T-helper 22 cell (primary cell): ENCODE measurements around the gene CD109.

ENCODE experiments used
- DNase-seq: peaks from one replicate; pipeline ENCODE4 v3.0.0-alpha.2; 2020; ENCODE audit warnings: low read depth

The CD109 gene

DNA sequence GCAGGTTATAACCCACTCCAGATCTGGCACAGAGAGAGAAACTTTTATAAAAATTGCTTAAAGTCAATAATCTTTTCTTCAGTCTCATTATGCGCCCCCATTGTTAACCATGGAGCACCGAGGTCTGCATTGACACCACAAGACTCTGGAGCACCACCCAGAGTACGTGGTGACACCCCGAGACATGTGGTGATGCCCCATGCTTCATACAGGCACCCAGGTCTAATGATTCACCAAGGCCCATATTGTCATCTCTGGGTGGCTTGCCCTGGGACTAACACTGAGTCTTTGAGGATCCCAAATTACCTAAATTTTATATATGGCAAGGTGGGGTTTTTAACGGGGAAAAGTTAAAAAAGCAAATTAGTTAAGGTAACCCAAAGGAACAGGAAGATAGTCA lies 31.1 kb downstream of the CD109 start:
- DNase-seq: no peak

DNA sequence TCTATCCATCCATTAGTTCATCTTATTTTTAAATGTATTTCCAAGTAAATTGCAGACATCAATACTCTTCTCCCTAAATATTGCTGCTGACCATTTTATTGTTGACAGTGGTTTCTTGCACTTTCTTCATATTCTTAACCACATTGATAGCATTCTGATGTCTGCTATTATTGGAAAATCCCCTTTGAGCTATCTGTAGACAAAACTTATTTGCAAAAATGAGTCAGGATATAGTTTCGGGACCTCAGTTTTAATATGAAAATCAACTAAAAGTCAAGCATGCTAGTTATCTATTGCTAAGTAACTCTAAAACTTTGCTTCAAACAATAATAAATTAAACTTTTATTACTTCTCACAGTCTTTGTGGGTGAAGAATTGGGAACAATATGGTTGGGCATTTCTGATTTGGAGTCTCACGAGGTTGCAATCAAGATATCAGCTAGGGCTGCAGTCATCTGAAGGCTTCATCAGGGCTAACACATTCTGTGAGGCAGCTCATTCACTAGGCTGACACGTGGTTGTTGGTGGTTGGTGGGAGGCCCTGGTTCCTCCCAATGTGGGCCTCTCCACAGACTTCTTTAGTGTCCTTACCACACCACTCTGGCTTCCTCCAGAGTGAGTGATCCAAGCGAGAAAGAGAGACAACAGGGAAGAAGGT lies 32.7 kb downstream of the CD109 start:
- DNase-seq: no peak

DNA sequence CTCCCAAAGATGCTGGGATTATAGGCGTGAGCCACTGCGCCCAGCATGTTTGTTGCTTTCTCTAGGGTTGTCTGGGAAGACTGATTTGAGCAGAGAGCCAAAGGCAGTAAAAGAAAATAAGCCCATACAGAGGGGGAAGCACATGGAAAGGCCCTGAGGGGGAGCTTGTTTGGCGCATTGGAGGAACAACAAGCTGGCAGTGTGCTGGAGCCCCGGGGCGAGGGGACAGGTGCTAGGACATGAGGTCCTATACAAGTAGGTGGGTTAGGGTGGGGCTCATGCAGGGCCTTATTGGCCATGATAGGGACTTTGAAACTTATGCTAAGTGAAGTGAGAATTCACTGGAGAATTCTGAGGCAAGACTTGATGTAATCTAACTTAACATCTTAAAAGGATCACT lies 35.3 kb downstream of the CD109 start:
- no peak for DNase-seq

DNA sequence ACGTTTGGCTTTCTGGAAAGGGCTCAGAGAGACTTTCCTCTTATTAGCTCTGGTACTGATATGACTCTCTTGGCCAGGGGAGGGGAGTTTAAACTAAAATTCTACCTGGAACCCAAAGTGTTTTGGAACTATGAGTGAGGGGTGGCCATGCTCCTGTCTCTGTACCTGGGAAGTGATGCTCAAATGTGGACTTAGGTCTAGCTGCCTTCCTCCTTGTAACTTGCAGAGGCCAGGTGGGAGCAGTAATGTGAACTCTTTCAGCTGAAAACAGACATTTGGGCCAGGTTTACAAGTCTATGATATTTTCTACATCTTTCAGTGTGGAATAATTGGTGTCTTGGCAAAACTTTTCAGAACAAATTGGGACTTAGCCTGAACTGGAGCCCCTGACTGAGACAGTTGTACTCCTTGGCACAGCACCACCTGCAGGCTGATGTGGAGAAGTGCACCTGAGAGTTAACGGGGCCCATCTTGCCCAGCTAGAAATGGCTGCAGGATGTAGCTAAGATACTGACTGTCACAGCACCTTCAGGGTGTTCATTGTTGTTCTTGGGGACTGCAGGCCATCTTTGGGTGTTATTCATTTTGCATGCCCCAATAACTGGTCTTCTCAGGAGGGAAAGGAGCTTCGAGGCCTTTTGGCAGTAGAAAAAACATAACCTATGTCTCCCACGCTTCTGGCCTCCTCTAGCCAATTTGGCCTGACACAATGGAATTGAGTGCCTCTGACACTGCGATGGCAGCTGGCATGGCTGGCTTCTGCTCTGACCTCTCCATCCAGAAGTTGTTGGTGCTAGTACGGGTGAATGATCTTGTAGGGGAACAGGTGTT lies 37.1 kb downstream of the CD109 start:
- peak; percentile 9 for DNase-seq

DNA sequence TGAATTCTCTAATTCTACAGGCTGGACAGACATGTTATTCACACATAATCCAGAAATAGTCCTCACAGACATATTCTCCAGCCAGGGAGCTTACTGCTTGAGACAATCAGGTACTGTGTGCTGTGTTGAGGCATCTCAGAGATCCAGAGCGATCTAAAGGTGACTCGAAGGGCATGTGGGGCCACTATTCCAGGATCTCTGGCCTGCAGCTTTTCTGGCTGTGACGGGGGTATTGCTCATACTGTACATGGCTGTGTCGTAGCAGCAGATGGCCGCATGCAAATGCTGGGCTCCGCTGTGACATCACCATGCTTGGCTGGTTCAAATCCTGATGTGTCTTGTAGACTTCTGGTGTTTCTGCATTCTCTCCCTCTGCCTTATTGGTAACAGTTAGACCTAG lies 37.8 kb downstream of the CD109 start:
- no peak for DNase-seq

DNA sequence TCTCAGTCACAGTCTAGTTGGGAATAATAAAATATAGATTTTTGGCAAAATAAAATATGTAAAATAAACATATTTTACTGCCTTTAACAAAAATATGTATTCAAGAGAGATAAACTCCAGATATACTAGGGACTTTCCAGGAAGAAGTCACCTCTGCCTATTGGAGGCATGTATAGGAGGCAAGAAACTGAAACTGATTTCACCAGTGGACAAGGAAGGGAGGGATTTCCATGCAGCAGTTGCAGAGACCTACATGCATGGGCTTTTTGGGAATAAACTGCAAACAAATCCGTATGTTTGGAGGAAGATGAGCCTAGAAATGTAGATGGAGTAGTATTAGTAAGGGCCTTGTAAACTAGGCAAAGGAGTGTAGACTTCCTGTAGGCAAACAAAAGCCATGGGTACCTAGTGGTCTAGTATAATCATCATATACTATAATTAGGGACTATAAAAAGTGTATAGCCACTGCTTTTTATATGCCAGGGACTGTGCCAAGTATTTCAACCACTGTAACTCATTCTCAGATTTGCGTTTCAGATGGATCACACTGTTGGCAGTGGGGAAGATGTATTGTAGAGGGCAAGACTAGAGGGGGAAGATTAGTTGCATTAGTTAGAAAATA lies 38.9 kb downstream of the CD109 start:
- DNase-seq: no peak

DNA sequence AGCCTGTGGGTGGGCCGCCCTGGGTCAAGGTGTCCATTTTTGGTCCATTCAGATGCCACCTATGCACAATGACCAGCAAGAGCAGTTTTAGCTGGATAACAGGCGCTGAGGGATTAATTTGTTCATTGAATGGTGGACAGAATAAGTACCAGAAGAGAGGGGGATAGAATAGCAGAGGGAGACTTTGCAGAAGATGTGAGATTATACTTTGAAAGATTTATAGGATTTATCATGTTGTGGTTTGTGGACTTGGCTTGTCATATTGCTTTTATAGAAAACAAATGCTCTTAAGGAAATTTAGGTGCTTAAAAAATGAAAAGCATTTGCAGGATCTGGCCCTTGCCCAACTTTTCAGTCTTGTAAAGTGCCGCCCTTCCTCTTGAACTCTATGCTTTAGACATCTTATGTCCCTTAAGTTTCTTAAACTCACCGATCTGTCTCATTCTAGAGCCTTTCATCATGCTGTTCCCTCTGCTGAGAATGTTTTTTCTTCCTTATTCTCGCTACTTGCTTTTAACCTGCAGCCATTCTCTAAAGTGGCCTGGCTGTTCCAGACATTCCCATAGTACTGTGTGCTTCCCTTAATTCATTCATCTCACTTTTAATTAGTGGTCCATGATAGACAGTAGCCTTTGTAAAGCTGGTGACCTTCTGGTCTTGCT lies 42.5 kb downstream of the CD109 start:
- DNase-seq: no peak

DNA sequence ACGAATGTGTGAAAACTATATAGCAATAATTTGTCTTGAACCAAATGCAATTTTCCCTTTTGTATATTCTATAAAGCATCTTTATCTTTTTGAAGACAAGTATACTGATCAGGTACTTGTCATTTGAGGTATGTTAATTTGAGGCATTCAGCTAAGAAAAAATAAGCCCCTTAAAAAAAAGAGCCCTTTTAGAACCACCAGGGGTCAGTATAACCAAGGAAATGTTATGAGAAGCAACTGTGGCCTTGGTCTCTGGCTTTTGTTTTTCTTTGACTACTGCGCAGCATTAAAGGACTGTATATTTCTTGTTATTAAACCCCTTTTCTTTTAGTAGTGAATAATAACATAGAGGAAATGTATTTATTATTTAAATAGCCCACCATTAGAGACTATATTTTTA lies 43.1 kb downstream of the CD109 start:
- DNase-seq: no peak

DNA sequence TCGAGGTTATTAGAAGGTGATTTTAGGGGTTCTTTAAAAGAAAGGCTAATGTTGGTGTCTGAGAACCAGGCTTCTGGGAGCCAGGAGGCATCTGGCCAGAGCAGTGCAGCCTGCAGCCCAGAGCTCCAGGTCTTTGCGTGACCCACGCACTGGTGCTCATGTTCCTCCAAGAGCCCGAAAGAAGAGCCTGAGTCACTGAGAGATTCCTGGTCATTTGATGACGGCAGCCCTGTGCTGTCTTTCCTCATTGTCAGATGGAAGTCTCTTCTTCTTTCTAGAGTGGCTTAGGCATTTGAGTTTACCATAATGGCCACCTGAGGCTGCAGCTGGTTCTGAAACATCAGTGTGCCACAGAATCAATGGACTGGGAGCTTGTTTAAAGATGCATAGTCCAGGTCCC lies 46.4 kb downstream of the CD109 start:
- no peak for DNase-seq

DNA sequence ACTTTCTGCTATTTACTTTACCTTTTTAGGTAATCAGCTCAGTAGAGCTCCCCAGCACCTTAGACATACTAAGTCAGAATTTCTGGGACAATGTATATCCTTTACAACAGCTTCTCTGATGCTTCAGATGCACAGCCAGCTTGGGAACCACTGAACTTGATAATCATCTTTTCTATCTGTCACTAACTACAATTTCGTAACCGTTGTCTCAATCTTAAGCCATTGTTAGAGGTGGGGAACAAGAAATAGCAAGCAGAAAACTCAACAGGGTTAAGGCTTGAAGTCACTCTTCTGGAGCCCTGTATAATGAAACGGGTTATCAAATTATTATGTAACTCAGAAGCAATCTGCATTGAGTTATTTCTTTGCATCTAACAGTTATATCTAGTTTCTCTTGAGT lies 47.1 kb downstream of the CD109 start:
- DNase-seq: no peak

DNA sequence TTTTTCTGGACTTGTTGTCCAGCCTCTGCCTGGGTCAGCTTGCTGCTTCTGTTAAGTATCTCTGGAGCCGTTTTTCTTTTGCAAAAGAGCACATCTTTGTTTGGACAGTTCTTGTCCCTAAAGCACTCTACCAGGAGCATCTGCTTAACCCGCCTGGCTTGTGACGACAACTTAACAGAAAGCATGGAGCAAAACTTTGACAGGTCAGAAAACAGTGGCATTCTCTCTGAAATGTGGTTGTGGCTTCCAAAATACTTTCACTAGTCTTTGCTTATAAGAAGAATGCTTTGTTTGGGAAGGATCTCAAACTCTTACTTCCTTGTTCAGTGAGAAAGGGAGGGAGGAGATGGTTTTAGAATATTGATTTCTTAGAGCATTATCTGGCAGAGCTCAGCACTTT lies 47.6 kb downstream of the CD109 start:
- no peak for DNase-seq

DNA sequence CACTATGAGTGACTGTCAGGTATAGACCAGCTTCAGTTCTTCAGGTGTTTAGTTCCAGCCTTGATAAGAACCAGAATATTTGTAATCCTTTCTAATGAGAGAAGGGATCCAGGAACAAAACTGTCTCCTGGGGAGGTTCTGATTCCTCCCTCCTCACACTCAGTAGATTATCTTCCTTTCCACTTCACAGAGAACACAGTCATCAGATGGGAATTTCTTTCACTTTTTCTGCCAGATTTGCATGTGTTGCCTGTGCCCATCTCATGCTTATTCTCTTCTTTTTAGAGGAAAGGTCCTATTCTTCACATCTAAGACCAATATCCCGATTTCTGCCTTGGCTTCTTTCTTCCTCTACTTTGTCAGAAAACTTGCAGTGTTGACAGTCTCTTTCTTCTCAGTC lies 50.8 kb downstream of the CD109 start:
- no peak for DNase-seq

DNA sequence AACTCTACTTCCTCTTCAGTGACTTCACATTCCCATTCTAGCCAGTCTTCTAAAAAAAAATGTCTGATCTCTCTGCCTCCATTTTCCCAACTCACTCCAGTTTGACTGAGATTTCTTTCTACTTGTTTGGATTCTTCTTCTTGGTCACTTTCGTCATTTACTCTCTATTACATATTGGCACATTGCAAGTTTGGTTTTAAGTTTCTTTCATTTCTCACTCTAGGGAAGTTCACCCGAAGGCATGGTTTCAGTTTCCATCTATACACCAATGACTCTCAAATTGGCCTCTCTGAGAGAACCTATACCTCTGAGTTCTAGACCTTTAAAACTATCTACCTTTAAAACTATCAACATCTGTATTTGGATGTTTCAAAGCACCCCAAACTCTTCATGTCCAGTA lies 51.3 kb downstream of the CD109 start:
- no peak for DNase-seq

DNA sequence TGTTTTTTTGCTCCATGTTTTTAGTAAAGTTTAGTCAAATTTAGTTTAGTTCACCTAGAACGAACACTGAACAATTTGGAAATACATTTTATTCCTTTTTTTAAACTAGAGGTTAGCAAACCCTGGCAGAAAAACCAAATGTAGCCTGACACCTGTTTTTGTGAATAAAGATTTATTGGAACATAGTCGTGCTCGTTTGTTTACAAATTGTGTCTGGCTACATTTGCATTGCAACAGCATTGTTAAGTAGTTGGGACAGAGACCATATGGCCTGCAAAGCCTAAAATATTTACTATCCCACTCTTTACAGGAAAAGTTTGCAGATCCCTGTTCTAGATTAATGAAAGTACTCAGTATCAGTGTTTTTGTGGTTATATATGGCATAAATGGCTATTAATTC lies 56.9 kb downstream of the CD109 start:
- no peak for DNase-seq

DNA sequence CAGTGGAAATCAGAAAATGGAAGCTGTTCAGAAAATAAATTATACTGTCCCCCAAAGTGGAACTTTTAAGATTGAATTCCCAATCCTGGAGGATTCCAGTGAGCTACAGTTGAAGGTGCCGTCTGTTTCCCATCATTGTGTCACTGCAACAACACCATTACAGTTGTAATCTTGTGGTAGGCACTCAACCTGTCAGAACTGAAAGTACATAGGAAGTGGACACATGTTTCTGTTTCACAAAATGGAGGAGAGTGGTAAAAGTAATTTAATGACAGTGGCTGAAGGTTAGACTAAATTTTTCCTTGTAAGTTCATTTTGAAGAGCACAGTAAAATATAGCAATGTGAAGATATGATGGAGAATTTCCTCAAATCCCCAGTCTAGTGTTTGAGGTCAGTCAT lies 70.0 kb downstream of the CD109 start:
- no peak for DNase-seq

DNA sequence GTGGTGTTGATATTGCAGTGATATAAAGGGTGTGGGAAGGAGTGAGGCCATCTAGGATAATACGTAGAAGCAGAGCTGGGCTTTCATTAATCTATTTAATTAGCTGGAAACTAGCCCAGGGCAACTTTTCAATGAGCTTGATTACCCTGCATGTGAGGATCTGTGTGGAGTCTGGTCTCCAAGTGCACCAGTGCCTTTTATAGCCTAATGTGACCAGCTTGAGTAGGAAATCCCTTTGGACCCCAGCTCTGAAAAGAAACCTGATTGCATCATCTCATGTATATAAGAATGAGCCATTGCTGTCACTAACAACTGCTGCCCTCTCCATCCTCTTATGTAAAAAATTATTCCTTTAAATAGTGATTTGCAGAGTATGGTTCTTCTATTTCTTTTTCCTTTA lies 72.6 kb downstream of the CD109 start:
- no peak for DNase-seq

DNA sequence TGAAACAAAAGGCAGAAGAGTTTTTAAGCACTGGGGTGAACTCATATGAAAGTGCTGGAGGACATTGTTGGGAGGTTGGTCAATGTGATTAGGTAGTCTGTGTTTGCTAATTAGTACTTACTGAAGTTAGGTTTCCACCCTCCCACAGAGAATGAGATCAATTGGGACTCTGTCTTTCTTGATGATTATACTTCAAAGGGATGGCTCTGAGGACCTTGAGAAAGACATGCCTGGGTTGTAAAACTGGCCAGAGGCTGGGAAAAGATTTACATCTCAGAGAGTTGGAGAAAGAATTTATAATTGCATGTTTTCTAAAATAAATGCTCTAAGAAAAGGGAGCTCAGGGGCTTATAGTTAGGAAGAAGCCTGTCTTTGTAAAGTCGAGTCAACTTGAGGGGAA lies 74.0 kb downstream of the CD109 start:
- no peak for DNase-seq

DNA sequence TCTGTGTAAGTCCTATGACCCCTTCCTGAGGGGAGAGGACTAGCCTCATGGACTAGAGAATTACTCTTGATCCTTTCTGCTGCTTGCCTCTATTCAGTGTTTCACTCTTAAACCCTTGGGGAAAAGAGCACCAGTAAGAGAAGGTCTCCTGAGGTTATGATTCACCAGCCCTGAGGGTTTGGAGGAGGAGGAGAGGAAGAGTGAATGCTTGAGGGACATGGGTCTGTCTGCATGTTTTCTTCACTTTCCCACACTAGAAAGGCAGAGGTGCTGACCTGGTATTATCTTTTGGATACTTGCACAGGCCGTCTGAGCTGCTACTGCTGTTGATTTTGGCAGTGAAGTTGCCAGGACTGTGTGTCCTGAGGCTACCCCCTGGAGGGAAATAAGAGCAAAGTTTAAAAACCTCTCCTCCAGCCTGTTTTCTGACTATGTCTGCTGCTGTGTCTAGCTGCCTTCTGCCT lies 78.3 kb downstream of the CD109 start:
- no peak for DNase-seq

DNA sequence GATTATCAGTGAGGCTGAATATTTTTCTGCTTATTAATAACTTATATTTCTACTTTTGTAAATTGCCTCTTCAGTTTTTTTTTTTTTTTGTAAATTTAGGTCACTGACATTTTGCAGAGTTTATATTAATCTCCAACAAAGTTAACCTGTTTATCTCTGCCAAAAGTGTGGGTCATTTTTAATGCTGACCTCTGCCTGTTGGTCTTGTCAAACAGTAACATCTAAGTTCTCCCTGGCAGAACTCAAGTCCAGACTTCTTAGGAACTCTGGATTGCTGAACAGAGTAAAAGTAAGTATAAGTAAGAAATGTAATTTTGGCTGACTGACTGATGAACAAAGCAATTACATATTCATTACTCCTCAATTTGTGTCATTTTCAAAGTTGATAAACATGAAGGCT lies 83.9 kb downstream of the CD109 start:
- no peak for DNase-seq

DNA sequence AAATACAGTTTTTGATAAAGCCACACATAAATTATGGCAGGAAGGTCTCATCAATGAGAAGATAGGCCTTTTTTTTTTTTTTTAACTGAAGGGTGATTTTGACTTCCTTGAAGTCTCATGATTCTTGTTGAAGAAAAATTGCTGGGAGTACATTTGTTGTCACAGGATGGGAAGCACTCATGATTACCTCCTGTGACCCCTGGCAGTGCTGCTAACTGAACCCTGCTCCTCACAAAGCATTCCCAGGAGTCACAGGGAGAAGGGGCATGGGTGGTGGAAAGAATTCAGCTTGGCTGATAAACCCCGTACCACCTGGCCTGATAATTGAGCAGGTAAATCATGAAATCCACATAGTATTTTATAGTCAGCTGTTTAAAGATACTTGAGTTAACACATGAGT lies 86.9 kb downstream of the CD109 start:
- no peak for DNase-seq

DNA sequence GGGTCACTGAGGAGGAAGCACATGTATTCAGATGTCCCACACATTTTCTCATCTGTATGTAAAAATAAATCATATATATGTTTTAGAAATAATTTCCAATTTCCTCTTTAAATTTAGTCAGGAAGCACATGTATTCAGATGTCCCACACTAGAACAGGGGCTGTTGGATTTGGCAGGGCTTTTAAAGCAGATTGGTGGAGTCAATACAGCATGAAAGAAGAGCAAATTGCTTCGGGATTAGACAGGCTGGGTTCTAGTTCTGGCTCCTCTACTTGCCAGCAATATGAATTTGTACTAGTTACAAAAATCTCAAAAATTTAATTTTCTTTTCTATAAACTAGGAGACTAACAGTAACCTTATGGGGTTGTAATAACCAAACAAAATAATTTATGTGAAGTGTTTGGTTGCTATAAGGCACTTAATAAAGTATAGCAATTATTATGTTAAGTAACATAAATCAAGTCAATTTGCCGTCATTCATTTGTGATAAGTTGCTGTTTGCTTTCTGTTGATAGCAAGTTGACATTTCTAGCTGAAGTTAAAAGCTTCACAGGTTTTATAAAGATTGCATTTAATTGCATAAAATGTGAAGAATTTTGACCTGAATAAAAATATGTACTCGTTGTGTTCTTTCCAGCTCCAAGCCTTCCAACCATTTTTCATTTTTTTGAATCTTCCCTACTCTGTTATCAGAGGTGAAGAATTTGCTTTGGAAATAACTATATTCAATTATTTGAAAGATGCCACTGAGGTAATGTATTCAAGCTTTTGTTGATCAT lies 88.9 kb downstream of the CD109 start:
- DNase-seq: no peak

DNA sequence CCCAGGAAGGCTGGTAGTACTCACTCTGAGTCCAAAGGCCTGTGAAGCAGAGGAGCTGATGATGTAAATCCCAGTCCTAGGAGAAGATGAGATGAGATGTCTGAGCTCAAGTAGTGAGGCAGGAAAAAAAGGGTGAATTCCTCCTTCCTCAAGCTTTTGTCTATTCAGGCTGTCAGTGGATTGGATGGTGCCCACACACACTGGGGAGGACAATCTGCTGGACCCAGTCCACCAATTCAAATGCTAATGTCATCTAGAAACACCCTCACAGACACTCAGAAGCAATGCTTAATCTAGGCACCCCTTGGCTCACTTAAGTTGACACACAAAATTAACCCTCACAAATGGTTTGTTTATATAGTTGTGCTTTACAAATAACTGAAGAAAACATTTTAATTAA lies 94.6 kb downstream of the CD109 start:
- no peak for DNase-seq
